GM18517 (cell line): ENCODE measurements around the gene SCML1.
A peak's percentile ranks its signal among the peaks of the same experiment; 100 is the strongest.

Experiments used
- ATAC-seq: cut with Tn5 transposase; IDR thresholded peaks from one replicate; pipeline ENCODE4 v1.9.1; 2021; ENCODE audit warnings: mild to moderate bottlenecking, moderate library complexity; ENCODE audit not compliant: unreplicated experiment

Gene SCML1

DNA sequence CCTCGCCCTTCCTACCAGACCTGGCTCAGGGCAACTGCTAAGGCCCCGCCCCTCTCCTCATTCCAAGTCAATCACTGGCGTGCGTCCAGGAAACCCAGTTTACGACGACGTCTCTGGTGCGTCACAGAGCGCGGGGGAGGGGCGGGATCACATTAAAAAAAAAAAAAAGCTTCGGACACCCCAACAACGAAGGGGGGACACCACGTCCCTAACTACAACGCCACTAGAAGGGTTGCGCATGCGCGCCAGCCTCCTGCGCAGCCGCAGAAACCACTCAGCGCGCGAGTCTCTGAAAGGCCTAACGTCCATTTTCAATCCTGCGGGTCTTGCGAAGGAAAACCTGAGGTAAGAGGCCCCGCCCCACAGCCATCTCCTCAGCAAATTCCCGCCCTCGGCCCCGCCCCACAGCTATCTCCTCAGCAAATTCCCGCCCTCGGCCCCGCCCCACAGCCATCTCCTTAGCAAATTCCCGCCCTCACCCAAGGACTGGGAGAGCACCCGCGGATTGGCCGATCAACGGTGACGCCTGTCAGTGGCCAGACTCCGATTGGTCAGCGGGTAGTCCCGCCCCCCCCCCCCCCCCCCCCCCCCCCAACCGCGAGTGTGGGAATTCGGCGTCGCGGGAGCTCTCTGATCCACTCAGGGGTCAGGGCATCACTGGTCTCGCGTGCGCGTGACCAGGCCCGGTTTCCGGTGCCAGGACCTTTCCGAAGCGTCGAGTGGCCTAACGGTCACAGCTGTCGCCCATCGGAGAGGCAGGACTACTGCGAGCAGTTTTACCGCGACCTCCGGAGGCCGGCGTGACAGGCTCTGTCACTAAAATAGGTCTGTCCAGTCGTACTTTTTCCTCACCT, at the start of gene SCML1:
TSS of gene SCML1 (plus strand) at position 638 of the 854 bp plus-strand sequence. CDS start 6,694 bp downstream, outside the sequence.
- peak; percentile 74 for ATAC-seq

- no peak for ATAC-seq
These were observed 49.6 kb upstream of the SCML1 start for GRCh38 chrX:17687648-17688047.

GRCh38 chrX:17689971-17690409, 47.3 kb upstream of the SCML1 start:
- ATAC-seq, result no peak

GRCh38 chrX:17692709-17693346, 44.5 kb upstream of the SCML1 start:
- no peak for ATAC-seq

GRCh38 chrX:17697191-17697590, 40.1 kb upstream of the SCML1 start:
- no peak for ATAC-seq

DNA sequence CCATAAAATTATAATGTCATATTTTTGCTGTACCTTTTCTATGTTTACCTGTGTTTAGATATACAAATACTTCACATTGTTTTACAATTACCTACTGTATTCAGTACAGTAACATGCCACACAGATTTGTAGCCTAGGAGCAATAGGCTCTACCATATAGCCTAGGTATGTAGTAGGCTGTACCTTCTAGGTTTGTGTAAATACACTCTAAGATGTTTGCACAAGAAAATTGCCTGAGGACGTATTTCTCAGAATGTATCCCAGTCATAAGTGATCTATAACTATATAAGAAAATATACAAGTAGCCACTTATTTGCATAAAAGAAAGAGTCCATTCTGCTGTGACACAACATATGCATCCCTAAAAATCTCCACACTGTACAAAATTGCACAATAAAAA, 36.3 kb upstream of the SCML1 start:
- ATAC-seq, result no peak

DNA sequence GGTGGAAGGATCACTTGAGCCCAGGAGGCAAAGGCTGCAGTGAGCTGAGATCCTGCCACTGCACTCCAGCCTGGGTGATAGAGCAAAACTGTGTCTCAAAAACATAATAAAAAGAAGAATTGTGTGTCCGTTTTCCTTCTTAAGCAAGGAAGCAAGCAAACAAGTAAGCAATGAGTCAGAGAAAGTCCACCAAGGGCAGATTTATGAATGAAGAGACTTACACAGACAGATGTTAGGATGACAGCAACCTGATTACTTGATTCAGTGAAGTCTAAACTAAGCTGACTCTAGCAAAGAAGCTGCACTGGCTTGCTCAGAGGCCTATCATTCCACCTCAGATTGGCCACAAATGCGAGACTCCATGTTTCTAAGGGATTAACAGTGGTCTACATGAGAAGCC, 34.1 kb upstream of the SCML1 start:
- ATAC-seq, result no peak

GRCh38 chrX:17705211-17705610, 32.1 kb upstream of the SCML1 start:
- no peak for ATAC-seq

DNA sequence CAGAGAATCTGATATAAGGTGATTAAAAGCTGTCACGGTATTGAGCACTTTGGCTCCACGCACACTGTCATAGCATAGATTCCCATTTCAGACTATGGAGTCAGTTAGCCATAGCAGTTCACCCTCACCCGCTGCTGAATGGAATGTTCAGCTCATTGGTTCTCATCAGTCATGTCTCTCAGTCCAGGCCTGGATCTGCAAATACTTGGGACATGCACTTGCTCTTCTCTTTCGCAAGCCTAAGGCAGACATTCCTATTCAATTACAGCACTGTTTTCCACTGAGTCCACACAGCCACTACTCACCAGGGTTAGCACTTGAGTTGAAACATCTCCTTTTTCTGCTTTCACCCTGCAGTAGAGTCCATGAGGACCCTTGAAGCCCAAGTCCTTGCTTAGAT, 30.6 kb upstream of the SCML1 start:
- ATAC-seq, result no peak

DNA sequence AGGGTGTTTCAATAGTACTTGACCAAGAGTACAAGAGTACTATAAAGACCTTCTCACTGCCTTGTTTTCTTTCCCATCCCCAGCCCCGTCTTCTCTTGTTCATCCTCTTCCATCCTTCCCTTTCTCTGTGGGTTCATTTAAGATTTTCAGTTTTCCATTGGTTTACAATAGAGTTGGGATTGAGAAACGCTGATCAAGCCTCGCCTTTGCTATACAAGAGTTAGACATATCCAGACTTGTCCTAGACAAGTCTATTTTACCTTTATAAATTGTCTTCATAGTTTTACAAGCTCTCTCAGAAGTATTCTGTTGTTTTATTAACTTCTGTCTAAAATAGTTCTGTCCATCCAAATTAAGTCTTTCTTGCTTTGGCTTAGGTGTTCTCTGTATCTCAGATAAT, 29.6 kb upstream of the SCML1 start:
- no peak for ATAC-seq

DNA sequence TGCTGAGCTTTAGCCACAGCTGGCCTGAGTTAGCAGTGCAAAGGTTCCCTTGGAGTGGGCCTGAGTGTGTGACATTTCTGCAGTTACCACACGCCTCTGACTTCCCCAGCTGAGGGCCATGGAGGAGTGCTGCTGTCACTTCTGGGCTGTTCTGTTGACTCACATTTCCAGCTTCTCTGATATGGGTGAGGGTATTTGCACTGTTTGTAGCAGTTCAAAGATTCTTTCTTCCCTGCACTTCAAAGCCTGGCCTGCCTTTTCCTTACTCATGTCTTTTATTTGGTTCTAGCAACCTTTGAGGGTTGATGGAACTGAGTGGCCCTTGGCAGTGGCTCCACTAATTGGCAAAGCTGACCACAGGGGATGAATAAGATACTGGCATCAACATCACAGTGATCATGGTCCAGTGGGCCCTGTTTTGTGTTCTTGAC, 26.4 kb upstream of the SCML1 start:
- ATAC-seq, result no peak

DNA sequence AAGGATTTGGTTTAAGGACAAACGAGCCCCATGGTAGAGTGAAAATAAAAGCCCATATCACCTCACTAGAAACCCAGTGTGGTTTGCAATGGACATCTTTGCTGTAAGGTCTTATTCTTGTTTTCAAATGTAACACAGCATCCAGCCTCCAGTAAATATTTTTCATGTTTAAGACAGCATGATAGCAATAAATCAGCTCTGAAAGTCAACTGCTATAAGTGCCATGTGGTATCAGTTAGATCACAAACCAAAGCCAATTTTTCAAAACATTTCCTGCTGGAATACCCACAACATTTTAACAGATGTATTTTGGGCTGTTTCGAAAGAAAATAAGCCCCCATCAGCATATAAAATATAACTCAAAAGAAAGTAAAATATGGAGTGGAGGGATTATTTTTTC, 24.0 kb upstream of the SCML1 start:
- no peak for ATAC-seq

DNA sequence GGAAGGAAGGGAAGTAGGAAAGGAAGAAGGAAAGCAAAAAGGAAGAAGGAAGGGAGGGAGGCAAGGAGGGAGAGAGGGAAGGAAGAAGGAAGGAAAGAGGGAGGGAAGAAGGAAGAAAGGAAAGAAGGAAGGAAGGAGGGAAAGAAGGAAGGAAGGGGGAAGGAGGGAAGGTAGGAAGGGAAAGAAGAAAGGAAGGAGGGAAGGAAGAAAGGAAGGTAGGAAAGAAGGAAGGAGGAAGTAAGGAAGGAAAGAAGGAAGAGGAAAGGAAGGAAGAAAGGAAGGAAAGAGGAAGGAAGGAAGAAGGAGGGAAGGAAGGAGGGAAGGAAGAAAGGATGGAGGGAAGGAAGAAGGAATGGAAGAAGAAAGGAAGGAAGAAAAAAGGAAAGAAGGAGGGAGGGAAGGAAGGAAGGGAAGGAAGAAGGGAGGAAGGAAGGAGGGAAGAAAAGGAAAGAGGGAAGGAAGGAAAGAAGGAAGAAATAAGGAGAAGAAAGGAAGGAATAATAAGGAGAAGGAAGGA, 18.6 kb upstream of the SCML1 start:
- no peak for ATAC-seq

DNA sequence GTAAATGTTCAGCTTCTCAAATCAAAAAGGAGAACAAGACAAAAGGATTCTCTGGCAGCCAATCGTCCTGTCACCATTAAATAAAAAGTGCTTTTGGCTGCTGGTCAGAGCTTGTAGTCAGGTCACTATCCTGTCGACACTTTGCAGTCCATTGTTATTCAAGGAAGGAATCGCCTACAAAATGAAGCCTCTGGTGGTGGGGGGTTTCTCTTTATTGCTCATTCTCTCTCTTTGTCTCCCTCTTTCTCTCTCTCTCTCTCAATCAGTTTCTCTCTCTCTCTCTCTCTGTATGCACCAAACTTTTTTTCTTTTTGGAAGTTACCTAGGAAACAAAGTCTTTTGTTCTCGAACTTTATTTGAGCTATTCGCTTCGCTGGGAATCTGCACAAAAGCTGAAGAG, 17.6 kb upstream of the SCML1 start:
- ATAC-seq, result no peak

GRCh38 chrX:17721715-17722114, 15.6 kb upstream of the SCML1 start:
- ATAC-seq, result no peak

GRCh38 chrX:17725181-17725580, 12.1 kb upstream of the SCML1 start:
- no peak for ATAC-seq

DNA sequence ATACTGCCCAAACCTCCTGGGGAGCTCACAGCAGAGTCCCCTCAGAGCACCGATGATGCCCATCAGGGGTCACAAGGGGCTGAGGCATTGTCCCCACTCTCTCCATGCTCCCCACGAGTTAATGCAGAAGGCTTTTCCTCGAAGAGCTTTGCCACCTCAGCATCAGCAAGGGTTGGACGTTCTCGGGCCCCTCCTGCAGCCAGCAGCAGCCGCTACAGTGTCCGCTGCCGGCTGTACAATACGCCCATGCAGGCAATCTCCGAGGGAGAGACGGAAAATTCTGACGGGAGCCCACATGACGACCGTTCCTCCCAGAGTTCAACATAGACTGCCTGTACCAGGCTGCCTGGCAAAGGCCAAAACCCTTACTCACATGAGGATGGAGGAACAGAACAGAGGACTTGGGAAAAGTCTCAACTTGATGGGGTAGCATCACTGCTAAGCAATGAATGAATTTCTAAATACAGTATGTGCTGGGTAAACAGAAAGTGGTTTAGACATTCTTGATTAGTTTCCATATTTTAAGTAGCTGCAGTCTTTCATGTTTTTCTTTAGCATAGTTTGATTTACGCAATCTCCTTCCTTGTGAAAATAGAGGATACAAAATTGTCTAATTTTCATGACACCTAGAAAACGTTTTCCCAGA, 5.0 kb upstream of the SCML1 start:
- no peak for ATAC-seq

DNA sequence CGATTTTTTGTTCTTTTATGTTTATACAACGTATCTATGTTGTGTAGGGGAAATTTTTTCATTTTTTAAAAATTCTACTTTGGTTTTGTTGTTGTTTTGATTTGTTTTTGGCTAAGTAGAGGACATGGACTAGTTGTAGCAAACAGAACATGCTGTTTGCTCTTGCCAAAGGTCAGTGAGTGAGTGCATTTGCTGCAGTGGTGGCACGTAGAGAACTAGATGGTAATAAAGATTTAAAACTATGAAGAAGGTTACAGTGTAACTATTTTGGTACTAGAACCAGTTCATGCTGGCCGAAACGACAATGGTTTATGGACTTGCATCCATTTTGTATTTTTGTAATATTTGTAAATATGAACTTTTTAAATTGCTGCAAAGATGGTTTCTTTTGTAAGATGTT, 1.9 kb upstream of the SCML1 start:
- no peak for ATAC-seq

GRCh38 chrX:17736478-17736855, 826 bp upstream of the SCML1 start:
- no peak for ATAC-seq

DNA sequence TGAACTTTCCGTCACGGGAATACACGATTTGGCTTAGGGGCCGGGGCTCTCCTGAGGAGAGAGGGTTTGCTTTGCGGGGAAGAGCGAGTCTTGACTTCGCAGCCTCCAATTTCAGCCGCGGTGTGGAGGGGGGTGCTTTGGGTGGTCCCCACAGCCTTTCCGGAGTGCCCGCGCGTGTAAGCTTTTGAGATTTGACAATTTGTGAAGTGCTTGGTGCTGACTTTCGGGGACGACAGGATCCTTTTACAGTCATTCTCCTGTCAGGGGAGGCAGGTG, 355 bp downstream of the SCML1 start:
- ATAC-seq, result no peak

- ATAC-seq, result no peak
These were observed 857 bp downstream of the SCML1 start for GRCh38 chrX:17737986-17738713.
